GM19351 (cell line): ENCODE results near the gene FAM156B.
"Not testable (repeated sequence)": the region's sequence is repeated elsewhere in the genome, so short reads cannot be mapped to it uniquely, and the experiment has no call there.

ENCODE experiments used
- ATAC-seq: cut with Tn5 transposase; IDR thresholded peaks from one replicate; pipeline ENCODE4 v1.9.1; 2021; ENCODE audit warnings: mild to moderate bottlenecking, moderate library complexity; ENCODE audit not compliant: unreplicated experiment

The FAM156B gene, protein sequence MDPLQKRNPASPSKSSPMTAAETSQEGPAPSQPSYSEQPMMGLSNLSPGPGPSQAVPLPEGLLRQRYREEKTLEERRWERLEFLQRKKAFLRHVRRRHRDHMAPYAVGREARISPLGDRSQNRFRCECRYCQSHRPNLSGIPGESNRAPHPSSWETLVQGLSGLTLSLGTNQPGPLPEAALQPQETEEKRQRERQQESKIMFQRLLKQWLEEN

DNA sequence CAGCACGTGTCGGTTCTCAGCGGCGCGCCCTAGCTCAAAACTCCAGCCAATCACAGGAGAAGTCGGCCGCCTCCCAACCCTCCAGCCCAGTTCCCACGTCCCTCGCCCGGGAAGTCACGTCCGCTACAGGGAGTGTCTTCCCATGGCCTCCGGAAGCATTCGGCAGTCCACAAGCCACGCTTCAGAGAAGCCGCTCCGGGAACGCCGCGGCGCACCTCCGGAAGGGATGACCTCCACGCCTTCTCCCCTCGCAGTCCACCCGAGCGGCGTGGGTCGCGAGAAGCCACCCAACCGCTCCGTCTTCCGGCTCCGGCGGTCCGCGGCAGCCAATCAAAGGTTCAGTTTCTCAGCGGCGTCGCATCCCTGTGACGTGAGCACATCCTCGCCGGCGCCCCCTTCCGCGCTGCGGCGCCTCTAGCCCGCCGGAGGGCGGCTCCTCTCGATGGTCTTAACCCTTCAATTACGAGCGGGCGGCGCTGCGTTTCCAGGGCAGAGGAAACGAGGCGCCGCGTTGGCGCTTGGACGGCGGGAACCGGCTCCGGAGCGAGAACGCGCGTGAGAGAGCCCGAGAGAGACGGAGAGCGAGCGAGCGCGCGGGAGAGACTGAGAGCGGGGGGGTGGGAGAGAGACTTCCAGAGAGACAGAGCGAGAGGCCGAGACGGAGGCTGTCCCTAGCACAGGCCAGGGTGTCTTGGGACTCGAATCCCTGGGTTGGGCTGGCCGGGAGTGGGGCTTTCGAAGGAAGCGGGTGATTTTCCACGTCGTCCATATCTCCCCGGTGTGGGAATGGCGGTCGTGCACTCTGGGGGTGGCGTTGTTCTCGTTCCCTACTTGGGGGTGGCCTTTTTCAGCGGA, at the start of gene FAM156B:
TSS of gene FAM156B (plus strand) at position 476 of the 855 bp plus-strand sequence. CDS start 9,896 bp downstream, outside the sequence.
- ATAC-seq, result peak; percentile 82

DNA sequence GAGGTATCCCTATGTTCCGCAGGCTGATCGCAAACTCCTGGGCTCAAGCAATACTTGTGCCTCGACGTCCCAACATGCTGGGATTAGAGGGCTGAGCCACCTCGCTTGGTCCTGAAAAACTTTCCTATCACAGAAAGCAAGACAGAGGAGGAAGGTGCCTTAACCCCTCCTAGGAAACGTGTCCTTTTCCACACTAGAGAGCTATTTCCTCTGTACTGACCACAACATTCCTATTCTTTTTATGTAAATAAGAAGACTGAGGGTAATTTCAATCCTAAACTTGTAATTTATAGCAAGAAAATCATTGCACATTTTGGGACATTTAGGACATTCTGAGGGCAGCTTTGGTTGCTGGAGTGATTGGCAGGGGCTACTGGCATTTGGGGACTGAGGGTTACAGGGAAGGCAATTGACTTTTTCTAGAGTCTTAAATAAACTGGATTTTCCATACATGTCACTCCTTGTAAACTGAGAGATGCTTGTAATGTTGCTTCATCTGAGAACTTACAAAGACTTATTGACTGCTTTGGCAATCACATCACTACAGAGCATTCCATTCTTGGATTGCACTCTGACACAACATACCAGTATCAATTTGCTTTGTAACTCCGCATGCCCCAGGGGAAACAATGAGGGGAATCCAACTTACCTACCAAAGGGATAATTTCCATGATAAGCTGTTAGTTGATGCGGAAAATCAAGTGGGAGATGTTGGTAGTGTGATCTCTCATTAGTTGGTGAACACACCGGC, 44.8 kb upstream of the FAM156B start:
- no peak for ATAC-seq

DNA sequence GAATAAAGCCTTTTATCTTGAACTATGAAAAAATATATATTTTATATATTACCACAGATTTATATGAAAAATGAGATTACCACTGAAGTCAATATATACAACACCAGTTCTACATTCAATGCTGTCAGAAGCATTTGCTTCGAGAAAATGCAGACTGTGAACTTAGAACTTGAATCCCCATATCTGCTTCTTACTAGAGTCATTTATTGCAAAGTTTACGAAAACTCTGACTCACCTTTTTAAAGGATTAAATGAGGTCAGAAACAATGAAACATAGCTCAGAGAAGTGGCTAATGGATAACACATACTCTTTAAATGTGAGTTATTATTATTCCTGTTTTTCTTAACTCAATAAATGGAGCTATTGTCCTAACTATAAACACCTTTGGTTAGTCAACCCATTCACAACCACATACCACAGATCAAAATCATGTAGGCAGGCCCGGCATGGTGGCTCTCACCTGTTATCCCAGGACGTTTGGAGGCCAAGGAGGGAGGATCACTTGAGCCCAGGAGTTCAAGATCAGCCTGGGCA, 40.1 kb upstream of the FAM156B start:
- not testable (repeated sequence) for ATAC-seq

DNA sequence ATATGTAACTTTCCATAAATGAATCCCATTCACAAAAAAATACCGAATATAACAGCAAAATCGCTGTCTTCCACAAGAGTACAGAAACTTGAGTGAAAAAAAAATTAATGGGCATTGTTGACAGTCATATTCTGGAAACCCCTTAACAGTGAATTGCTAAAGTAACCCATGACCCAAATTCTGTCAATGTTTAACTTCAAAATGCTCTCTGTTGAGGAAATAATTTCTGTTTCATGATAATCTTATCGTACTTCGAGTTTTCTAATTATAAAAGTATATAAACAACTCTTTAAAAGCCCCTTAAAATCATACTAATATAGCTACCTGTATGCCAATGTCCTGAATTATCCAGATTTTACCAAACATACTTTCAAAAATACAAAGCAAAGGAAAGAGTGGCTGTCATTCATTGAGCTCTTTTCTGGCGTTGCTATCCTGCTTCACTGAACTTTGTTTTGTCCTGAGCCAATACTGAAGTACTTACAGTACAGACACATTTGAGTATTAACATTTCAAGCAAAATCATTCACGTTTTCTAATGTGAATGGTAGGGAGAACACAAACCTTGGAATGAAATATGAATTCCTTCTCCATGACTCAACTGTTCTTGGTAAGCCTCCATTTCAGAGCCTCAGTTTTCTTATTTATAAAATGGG, 31.7 kb upstream of the FAM156B start:
- no peak for ATAC-seq

DNA sequence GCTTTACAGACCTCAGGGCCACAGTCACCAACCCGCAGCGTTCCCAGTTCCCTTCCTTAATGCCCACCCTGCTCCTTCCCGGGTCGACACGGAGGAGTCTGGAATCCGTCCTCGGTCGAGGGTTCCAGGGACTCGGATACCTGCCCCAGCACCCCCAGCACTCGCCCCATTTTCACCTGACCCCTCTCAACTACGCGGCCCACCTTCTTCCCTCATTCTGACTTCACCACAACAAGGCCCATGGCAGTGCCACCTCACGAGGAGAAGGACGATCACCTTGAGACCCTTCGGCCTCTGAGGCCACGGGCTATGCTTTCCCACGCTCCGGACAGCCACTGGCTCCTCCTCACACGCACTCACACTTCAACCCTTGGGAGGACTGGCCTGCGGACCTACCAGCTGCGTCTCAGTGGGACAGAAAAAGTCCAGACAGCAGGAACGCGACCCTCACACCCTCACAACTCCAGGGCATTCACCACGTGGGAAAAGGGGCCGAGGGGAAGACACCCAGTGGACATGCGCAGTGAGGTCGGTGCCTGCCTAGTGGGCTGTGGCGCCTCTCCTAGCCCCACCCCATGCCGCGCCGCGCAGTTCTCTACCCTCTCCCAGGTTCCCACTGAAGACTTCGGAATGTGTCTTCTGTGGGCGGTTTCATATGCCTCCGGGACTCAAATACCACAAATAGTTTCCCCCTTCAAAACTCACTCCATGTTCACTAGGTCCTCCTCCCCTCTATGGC, 29.4 kb upstream of the FAM156B start, which contains the start of gene XAGE3:
TSS of gene XAGE3 (minus strand) at position 474 of the 739 bp plus-strand sequence. CDS start 950 bp downstream, outside the sequence.
- no peak for ATAC-seq

DNA sequence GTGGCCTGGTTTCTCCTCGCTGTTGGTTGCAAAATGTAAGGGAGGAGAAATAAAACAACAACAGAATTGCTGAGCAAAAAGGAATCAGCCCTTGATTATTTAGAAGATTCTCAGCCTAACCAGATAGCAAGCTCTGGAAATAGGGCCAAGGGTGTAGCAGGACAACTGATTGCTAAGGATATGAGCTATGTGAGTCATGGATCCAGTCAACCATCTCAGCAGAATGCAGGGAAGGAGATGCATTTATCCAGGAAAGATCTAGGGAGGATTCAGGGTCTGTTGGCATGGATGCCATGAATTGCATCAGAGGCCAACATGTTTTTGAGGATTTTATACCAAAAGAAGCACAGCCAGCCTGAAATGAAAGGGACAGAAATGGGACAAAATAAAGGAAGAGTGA, 27.1 kb upstream of the FAM156B start:
- no peak for ATAC-seq

DNA sequence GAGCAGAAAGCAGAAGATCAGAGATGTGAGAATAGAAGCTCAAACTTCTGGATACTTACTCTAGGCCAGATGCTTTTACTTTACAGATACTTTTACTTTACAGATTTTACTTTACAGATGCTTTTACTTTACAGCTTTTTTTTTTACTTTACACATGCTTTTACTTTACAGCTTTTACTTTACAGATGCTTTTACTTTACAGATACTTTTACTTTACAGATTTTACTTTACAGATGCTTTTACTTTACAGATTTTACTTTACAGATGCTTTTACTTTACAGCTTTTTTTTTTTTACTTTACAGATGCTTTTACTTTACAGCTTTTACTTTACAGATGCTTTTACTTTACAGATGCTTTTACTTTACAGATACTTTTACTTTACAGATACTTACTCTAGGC, 23.3 kb upstream of the FAM156B start:
- not testable (repeated sequence) for ATAC-seq

DNA sequence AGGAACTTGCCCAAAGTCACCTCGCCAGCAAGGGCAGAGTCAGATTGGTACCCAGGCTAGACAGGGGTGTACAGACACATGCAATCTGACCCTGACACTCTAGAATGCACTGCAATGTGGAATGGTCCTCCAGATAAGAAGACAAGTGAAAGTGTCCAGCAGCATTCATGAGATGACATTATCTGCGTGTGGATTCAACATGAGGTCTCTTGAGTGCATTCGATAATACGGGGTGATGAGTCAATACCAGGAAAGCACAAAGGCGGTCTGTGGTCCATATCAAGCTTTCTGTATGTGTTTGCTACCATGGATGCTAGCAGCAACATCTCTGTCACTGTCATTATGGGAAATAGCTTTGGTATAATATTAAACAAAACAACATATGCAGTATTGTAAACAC, 22.5 kb upstream of the FAM156B start:
- ATAC-seq, result no peak

DNA sequence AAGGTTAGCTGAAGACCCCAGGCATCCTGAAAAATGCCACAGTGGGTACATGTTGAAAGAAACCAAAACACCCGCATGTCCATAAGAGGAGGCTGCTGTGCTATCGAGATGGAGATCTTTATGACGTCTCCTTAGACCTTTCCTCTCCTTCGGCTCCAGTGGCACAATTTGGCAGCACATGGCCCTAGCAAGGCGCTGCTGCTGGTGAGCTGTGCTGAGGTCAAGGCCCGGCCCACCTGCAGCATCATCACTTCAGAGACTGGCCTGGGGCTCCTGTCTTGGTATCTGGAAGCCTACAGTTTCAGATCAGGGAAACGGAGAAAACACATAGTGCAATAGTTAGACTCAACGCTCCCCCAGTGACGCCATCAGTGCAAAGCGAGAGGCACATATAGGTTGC, 21.7 kb upstream of the FAM156B start:
- not testable (repeated sequence) for ATAC-seq

DNA sequence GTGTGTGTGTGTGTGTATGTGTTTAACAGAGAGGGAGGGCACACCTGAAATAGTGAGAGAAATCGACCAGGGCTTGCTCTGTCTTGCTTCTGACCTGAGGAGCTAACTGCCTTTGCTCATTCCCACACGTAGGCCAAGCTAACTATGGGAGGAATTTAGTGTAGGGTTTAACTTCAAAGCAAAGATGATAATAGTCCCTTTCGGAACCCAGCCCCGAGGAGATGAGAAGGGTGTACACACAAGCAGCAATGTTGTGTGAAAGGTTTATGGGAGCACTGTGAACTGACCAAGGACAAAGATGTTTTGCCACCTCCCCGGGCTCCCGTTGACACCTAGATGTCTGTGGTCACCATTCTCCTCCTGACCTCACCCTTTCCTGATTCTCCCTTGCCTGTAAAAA, 20.7 kb upstream of the FAM156B start:
- not testable (repeated sequence) for ATAC-seq

DNA sequence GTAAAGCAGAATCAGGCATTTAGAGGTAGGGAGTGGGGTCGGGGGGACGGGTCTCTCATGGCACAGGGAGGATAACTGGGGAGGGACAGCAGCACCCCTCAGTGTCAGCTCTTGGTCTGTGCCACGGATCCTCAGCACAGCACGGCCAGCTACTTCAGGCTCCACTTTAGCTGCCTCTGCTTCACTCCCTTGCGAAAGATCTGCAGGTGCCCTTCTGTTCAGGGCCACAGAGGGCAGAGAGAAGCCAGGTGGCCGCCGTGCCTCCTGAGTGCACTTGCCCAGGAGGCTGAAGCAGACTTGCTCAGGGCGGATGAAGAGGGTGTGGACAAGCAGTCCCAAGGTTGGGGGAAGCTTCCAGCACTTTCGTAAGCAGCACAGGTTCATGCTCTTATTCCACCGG, 9.7 kb upstream of the FAM156B start:
- not testable (repeated sequence) for ATAC-seq

DNA sequence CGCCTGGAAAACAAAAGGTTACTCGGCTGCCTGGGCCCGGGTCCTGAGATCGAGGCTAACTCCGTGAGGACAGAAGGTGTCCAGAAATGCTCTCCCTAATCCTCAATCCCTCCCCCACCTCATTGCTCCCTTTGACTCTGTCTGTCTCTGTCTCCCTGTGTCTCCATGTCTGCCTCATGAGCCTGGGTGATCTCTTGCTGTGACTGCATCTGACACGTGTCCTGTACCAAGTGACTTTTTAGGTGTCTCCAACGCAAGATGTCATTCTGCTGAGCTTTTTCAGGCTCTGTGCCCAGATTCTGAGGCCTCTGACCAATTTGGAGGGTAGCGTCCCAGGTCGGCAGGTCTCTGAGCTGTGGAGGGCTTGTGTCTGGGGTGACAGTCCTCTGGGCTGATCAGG, 9.0 kb upstream of the FAM156B start:
- ATAC-seq, result not testable (repeated sequence)

DNA sequence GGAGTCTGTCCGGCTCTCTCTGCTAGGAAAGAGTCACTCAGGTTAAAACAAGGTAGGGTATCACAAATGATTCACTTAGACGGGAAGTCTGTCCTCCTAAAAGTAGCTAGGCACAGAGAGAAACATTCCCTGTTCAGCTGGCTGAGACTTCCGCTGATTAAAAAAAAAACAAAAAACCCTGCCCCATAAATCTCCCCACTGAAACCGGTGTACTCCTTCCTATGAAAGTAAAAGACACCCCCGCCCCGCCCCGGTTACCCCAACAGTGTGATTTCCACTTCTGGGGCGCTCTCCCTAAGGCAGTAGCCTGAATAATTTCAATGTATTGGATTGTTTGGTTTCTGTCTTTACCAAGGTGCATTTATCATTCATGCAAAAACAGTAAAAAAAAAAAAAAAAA, 692 bp upstream of the FAM156B start:
- ATAC-seq, result peak; percentile 23

DNA sequence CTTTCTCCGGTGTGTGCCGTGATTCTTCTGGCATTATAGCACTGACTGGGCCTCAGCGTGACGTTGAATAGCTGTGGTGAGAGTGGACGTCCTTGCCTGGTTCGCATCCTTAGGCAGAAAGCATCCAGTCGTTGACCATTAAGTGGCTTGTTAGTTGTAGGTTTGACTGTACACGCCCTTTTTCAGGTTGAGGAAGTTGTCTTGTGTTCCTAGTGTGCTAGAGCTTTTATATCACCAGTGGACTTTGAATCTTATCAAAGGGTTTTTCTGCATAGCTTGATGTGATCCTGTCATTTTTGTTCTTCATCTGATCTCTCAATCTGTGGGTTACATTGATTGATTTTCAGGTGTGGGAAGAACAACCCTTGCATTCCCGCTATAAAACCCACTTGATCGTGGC, 8.4 kb downstream of the FAM156B start:
- ATAC-seq, result not testable (repeated sequence)

DNA sequence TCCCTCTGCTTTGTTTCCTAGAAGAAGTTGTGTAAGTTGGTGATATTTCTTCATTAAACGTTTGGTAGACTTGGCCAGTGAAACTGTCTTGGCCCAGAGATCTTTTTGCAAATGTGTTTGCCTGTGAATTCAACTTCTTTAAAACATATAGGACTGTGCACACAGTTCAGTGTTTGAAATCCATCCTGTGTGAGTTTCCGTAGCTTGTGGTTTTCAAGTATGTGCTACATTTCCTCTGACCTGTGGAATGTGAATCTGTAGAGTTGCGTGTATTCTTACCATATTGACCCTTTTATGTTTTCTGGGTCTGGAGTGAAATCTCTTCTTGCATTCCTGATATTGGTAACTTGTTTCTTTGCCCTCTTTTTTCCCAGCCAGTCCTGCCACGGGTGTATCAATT, 8.9 kb downstream of the FAM156B start:
- not testable (repeated sequence) for ATAC-seq

DNA sequence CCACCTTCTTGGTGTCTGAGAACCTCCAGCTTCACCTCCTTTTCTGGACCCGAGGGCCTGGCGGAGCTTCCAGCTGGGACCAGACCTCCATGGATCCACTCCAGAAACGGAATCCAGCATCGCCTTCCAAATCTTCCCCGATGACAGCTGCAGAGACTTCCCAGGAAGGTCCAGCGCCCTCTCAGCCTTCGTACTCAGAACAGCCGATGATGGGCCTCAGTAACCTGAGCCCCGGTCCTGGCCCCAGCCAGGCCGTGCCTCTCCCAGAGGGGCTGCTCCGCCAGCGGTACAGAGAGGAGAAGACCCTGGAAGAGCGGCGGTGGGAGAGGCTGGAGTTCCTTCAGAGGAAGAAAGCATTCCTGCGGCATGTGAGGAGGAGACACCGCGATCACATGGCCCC, 10.0 kb downstream of the FAM156B start:
- not testable (repeated sequence) for ATAC-seq

DNA sequence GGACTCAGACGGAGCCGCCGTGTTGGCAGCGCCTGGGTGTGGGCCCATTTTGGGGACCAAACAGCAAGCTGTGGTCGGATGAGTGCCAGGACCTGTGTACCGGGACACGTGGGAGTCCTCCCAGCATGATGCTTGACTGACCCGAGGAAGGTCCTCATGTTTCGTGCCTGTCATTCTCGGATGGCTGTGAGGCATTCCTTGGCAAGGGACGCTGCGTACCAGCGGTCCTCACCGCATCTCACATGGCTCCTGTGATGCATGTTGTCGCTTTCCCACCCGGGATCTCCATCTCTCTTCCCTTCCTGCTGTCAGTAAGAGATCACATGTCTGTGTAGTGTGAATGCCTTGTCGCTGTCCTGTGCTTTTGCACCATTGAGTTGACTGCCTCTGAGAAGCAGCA, 10.8 kb downstream of the FAM156B start:
- not testable (repeated sequence) for ATAC-seq

DNA sequence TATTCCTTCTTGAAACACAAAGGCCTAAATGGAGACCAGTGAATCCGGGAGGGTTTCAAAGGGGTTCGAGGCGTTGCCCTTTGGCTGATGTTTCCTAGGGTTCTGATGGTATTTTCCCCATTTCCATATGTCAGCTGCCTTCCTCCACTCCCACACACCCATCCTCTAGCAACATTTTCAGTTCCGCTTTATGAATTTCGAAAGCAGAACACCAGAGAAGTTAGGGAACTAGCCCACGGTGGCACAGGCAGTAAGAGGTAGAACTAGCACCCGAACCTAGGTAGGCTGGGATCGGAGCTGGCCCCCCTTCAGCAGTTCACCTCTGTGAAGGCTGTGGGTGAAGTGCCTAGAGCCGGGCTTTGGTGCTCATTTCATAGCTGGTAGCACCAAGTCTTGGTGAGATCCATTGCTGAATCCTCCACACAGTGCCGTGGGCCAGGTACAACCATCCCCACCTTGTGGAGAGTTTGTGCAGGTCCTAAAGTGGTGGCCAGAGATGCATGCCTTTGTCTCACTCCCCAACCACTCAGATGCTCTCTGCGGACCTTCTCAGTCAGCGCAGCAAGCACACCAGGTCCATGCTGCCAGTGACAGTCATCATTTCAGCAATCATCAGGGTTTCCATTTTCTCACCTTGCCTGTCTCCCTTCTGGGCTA, 12.3 kb downstream of the FAM156B start:
- ATAC-seq, result not testable (repeated sequence)

DNA sequence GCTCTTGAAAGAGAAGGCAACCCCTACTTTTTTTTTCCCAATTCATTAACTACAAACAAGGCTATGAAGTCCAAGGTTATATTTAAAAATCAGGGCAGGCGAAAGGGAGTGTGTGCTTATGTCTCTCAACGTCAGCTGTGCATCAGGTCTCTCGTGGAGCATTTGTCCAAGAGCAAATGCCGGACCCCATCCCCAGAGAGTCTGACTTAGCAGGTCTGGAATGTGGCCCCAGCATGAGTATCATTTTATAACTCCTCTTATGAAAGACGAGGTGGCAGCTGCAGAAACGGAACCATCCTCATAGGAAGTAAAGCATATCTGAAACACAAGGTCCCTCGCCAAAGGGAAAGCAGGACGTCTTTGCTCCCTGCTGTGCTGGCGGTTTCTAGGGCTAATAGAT, 16.6 kb downstream of the FAM156B start:
- ATAC-seq, result not testable (repeated sequence)
